ENCODE measurements around the gene CLIC6. TPM values are rescaled to one million over a fixed set of nuclear protein-coding genes. Genes with fewer than 3 reads are reported as not detected.

The CLIC6 gene
- total and polyA plus RNA-seq, 2 of the 8 experiments (the other 6 are each of a cell fraction or from before 2014, with no cell fraction given) = 0.42 to 1.3 TPM

- H3K4ac ChIP-seq (replicated peaks; ENCODE audit: insufficient read length, low read depth, low read length) = no peak overlapping the region
- H3K27me3 ChIP-seq (replicated peaks in 1 of 4; ENCODE audit: control insufficient read depth in 3 of 4, extremely low read depth in 1 of 4, insufficient read depth in 3 of 4, low read length in 3 of 4) = no peaks in the 10 kb centered on the region; a peak in 2 of 7 replicates
- no peak overlapping the region for H3K56ac ChIP-seq (replicated peaks; ENCODE audit: insufficient read length, low read depth, low read length)
- 97% methylated on average over 2 of the region's 2 CpGs; no CpG with 5 or more reads in 1 of the 2 experiments for WGBS, 2 experiments (ENCODE audit: extremely low coverage in 1 of 2, insufficient coverage in 1 of 2, insufficient read length in 1 of 2, insufficient replicate concordance in 2 of 2, low coverage in 1 of 2, low lambda C conversion rate in 2 of 2, missing lambda C conversion rate in 1 of 2)
- H3K18ac ChIP-seq (ENCODE audit: extremely low read depth, low read length) = no peak overlapping the region
- ChIA-PET CTCF (ENCODE audit: partially characterized antibody) (interaction anchor here (0.8 to 2.5 kb wide), 14 partner anchors 8 to 1148 kb away, joined by 3 to 16 read pairs (median 5); no protein-coding TSS in a partner anchor), POLR2A (ENCODE audit: partially characterized antibody) (no interaction called here)
- H3K36me3 ChIP-seq (ENCODE audit: control insufficient read depth in 2 of 4, insufficient read depth in 4 of 4, low read length in 3 of 4) = no peaks in the 10 kb centered on the region
- H2BK15ac ChIP-seq (ENCODE audit: low read length) = no peak overlapping the region
- no peak overlapping the region for H2AFZ ChIP-seq (ENCODE audit: low read length)
- no peak overlapping the region for H2BK20ac ChIP-seq (ENCODE audit: low read length)
- DNase-seq (ENCODE audit: low read depth in 1 of 2, low spot score in 2 of 2) = no peak
- no peak overlapping the region for H3K27ac ChIP-seq (ENCODE audit: low read depth, low read length)
- H3K79me2 ChIP-seq (ENCODE audit: control insufficient read depth in 1 of 2, insufficient read depth in 2 of 2, low read length in 2 of 2) = no peaks in the 10 kb centered on the region
- no peaks in the 10 kb centered on the region for H4K20me1 ChIP-seq (replicated peaks in 1 of 2; ENCODE audit: control insufficient read depth in 1 of 2, insufficient read depth in 2 of 2, low read length in 2 of 2)
- H3K4me1 ChIP-seq (replicated peaks in 1 of 4; ENCODE audit: control insufficient read depth in 3 of 4, insufficient read depth in 4 of 4, low read length in 3 of 4) = peaks cover 0 to 10% (median 4%) of the 10 kb centered on the region in 4 experiments; a peak in 4 of 7 replicates
- no peak overlapping the region for H3K9ac ChIP-seq (replicated peaks in 1 of 4; ENCODE audit: extremely low read depth in 1 of 4, low read depth in 3 of 4, low read length in 3 of 4)
- no peak overlapping the region for H2BK12ac ChIP-seq (ENCODE audit: low read depth, low read length)
- no peak for FAIRE-seq
- no peaks in the 10 kb centered on the region for H3K79me1 ChIP-seq (ENCODE audit: low read depth, low read length)
- no peak overlapping the region for H4K8ac ChIP-seq (ENCODE audit: extremely low read depth, insufficient read depth, low read length)
- no peak overlapping the region for H3K14ac ChIP-seq (ENCODE audit: insufficient read length)
- H2BK120ac ChIP-seq (replicated peaks; ENCODE audit: low read depth, low read length) = no peak overlapping the region
- no peak overlapping the region for H3K23ac ChIP-seq (ENCODE audit: insufficient read length)
- H4K91ac ChIP-seq (replicated peaks; ENCODE audit: insufficient read length, low read length) = no peak overlapping the region
- H4K5ac ChIP-seq (ENCODE audit: insufficient read length, low read depth, low read length) = no peak overlapping the region
- no peak overlapping the region for H3K4me2 ChIP-seq (ENCODE audit: insufficient read depth in 1 of 2, low read depth in 2 of 2, low read length in 2 of 2)
- H3K9me3 ChIP-seq (ENCODE audit: insufficient read depth in 2 of 2, low read depth in 1 of 2, low read length in 1 of 2) = no peaks in the 10 kb centered on the region
- no peak overlapping the region for H2AK5ac ChIP-seq (ENCODE audit: low read depth, low read length)
- no peak overlapping the region for H2BK5ac ChIP-seq (ENCODE audit: low read depth, low read length)
- no peaks in the 10 kb centered on the region for H3K23me2 ChIP-seq (ENCODE audit: low read depth, low read length)
- no peak overlapping the region for H3K4me3 ChIP-seq (ENCODE audit: extremely low read depth in 1 of 4, insufficient read depth in 2 of 4, low read depth in 3 of 4, low read length in 4 of 4)
- TF ChIP-seq ZNF274 (IDR thresholded peaks at IDR 0.05; ENCODE audit: borderline replicate concordance, extremely low read depth, low read length) (no peak), CTCF (IDR thresholded peaks at IDR 0.05; ENCODE audit: control extremely low read depth in 1 of 3, insufficient read depth in 1 of 3, low read depth in 1 of 3, low read length in 3 of 3) (no peak), JUND (IDR thresholded peaks at IDR 0.05; ENCODE audit: low read length) (no peak), USF2 (IDR thresholded peaks at IDR 0.05; ENCODE audit: low read length) (no peak), EZH2 (IDR thresholded peaks at IDR 0.05; ENCODE audit: low read depth, low read length, severe bottlenecking) (no peak), ATF2 (IDR thresholded peaks at IDR 0.05; ENCODE audit: low read length) (no peak), KDM5A (IDR thresholded peaks at IDR 0.05; ENCODE audit: low read length) (no peak)
These were observed 23.7 kb downstream of the CLIC6 start for GRCh38 chr21:34692458-34693020.
